Vagina (tissue), 2 donors: ENCODE measurements around the gene LDLRAD4. TPM values are rescaled to one million over a fixed set of nuclear protein-coding genes. Genes with fewer than 3 reads are reported as not detected.

Experiments
- DNase-seq, 2 donors: peaks; one replicate each; pipeline ENCODE4 v3.0.0-alpha.2; 2017; ENCODE audit errors: extremely low spot score in 2 of 2
- H3K27ac ChIP-seq: fragments of 200-600 bp; sonication (generic); one replicate; pipeline ENCODE4 v1.5.1; 2019
- H3K27me3 ChIP-seq: fragments of 200-600 bp; sonication (generic); one replicate; pipeline ENCODE4 v1.5.1; 2019
- H3K36me3 ChIP-seq, 2 donors: fragments of 200-600 bp; sonication (generic); one replicate each; pipeline ENCODE4 v1.5.1; 2017 to 2019
- H3K4me1 ChIP-seq: fragments of 200-600 bp; sonication (generic); one replicate; pipeline ENCODE4 v1.5.1; 2019
- H3K4me3 ChIP-seq, 2 donors: fragments of 200-600 bp; sonication (generic); 1 replicate in 1 of 2; 2 replicates in 1 of 2; pipeline ENCODE4 v1.5.1; 2016 to 2019
- H3K9me3 ChIP-seq: fragments of 200-600 bp; sonication (generic); one replicate; pipeline ENCODE4 v1.5.1; 2019
- CTCF ChIP-seq, 3 experiments: fragments of 450-650 bp in 2 of 3; fragments of 200-600 bp in 1 of 3; sonication (generic) in 1 of 3; IDR thresholded peaks; one replicate each; pipeline ENCODE4 v1.5.1; 2017 to 2019; ENCODE audit warnings: antibody characterized with exemption in 3 of 3, mild to moderate bottlenecking in 2 of 3, moderate library complexity in 2 of 3
- POLR2A ChIP-seq, 2 donors: fragments of 450-650 bp; IDR thresholded peaks; one replicate each; pipeline ENCODE4 v1.6.1; 2017; ENCODE audit warnings: antibody characterized with exemption in 2 of 2, mild to moderate bottlenecking in 2 of 2, moderate library complexity in 2 of 2
- POLR2AphosphoS5 ChIP-seq, 2 donors: sonication (generic); formaldehyde crosslinking; IDR thresholded peaks; one replicate each; pipeline ENCODE4 v1.9.0; 2017; ENCODE audit warnings: antibody characterized with exemption in 2 of 2, mild to moderate bottlenecking in 2 of 2, low read depth in 1 of 2; ENCODE audit not compliant: insufficient read depth in 1 of 2
- intact Hi-C: fragments of 100-400 bp; cut with DNase I; formaldehyde crosslinking; loops from one replicate; pipeline ENCODE4 v1.15.1; 2023
- total RNA-seq: library from RNA; depleted of rRNA; stranded (reverse); fragments of >200 nt; gene quantifications from one replicate; pipeline ENCODE4 v1.2.3, GENCODE V29; 2016

Gene LDLRAD4
- total RNA-seq, 1 donor from 2014 or later = 24.3 TPM

- Histone ChIP-seq H3K9me3 (no peaks in the 10 kb centered on the region), H3K4me3 (no peak overlapping the region), H3K4me1 (peaks cover 10% of the 10 kb centered on the region), H3K27ac (no peak overlapping the region), H3K27me3 (no peaks in the 10 kb centered on the region), H3K36me3 (no peaks in the 10 kb centered on the region)
- intact Hi-C loops = no loop called here
- peak in 1 of 2 donors; percentile 67 for DNase-seq
- TF ChIP-seq CTCF (IDR thresholded peaks at IDR 0.05) (no peak), POLR2AphosphoS5 (IDR thresholded peaks at IDR 0.05; ENCODE audit: insufficient read depth in 1 of 2, low read depth in 1 of 2) (no peak), POLR2A (IDR thresholded peaks at IDR 0.05) (no peak)
Observed at GRCh38 chr18:13369353-13369752, 150.8 kb downstream of the LDLRAD4 start.

GRCh38 chr18:13369756-13370510 is 151.4 kb downstream of the LDLRAD4 start:
- intact Hi-C loops = no loop called here
- H3K27ac ChIP-seq = no peak overlapping the region
- peaks cover 16% of the 10 kb centered on the region for H3K4me1 ChIP-seq
- H3K9me3 ChIP-seq = no peaks in the 10 kb centered on the region
- no peak for TF ChIP-seq POLR2A (IDR thresholded peaks at IDR 0.05)
- H3K27me3 ChIP-seq = no peaks in the 10 kb centered on the region
- H3K4me3 ChIP-seq = no peak overlapping the region
- H3K36me3 ChIP-seq = no peaks in the 10 kb centered on the region
- DNase-seq = no peak

- intact Hi-C loops = no loop called here
- H3K4me3 ChIP-seq = no peak overlapping the region
- DNase-seq = no peak
- TF ChIP-seq CTCF (IDR thresholded peaks at IDR 0.05) = no peak
- TF ChIP-seq POLR2AphosphoS5 (IDR thresholded peaks at IDR 0.05; ENCODE audit: insufficient read depth in 1 of 2, low read depth in 1 of 2) = no peak
- TF ChIP-seq POLR2A (IDR thresholded peaks at IDR 0.05) = no peak
- H3K27me3 ChIP-seq = no peaks in the 10 kb centered on the region
- H3K4me1 ChIP-seq = peaks cover 26% of the 10 kb centered on the region
- H3K36me3 ChIP-seq = no peaks in the 10 kb centered on the region
- no peaks in the 10 kb centered on the region for H3K9me3 ChIP-seq
- H3K27ac ChIP-seq = no peak overlapping the region
Observed at GRCh38 chr18:13370995-13371625, 152.6 kb downstream of the LDLRAD4 start.

GRCh38 chr18:13371689-13372418 is 153.3 kb downstream of the LDLRAD4 start:
- intact Hi-C loops = no loop called here
- no peak for DNase-seq
- H3K4me1 ChIP-seq = peaks cover 26% of the 10 kb centered on the region

More at GRCh38 chr18:13371689-13372418, 153.3 kb downstream of the LDLRAD4 start:
- Histone ChIP-seq H3K27ac (no peak overlapping the region), H3K36me3 (no peaks in the 10 kb centered on the region), H3K27me3 (no peaks in the 10 kb centered on the region), H3K9me3 (no peaks in the 10 kb centered on the region), H3K4me3 (no peak overlapping the region)
- TF ChIP-seq POLR2A (IDR thresholded peaks at IDR 0.05) (no peak), POLR2AphosphoS5 (IDR thresholded peaks at IDR 0.05; ENCODE audit: insufficient read depth in 1 of 2, low read depth in 1 of 2) (no peak), CTCF (IDR thresholded peaks at IDR 0.05) (no peak)
